ENCODE results near the gene XPNPEP3. TPM values are rescaled to one million over a fixed set of nuclear protein-coding genes. Genes with fewer than 3 reads are reported as not detected.

XPNPEP3 gene
- total RNA-seq, 1 experiment from 2014 or later = 39.9 TPM

DNA sequence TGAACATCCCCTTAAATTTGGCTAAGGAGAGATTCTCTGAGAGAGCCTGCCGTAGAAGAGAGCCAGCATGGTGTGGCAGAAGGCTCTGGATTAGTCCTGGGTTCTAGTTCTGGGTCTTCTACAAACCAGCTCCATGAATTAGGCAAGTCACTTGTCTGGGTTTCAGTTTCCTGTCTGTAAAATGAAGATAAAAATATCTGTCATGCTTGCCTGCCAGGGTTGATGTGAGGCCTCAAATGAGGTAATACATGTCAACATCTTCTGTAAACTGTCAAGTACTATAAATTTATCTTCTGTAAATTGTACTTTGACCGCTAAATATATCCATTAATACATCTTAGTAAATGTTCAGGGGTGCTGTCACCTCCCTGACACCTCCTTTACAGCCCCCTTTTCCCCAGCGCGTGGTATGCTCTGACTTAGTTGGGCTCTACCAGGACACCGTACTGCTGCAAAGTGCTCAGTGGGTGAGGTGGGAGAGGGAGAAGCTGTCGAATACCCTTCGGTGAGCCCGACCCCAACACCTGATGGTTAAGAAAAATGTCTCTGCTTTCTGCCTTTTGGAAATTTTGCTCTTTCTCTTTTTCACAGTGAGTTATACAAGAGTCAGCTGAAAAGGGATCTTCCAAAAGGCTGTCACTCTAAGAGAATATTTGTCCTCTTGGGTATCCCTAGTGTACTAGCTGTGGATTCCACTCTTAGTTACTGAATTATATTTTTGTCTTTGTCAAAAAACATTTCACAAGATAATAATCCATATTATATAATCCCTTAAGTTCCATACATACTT lies 109.2 kb downstream of the XPNPEP3 start:
- Mint-ChIP-seq H3K4me1 (ENCODE audit: low read depth, unreplicated experiment) (no peaks in the 10 kb centered on the region), H3K27me3 (ENCODE audit: unreplicated experiment) (no peaks in the 10 kb centered on the region), H3K9me3 (ENCODE audit: low read depth, unreplicated experiment) (no peaks in the 10 kb centered on the region), H3K4me3 (ENCODE audit: low read depth, unreplicated experiment) (no peak overlapping the region), H3K36me3 (ENCODE audit: insufficient read depth, unreplicated experiment) (peaks cover 54% of the 10 kb centered on the region), H3K27ac (ENCODE audit: unreplicated experiment) (no peak overlapping the region)
- no peak for DNase-seq
- no TSS peak for BruUV-seq (replicated peaks)
- CTCF ChIA-PET = interaction anchor here (0.6 to 0.7 kb wide), 3 partner anchors 104 to 453 kb away, joined by 3 read pairs; no protein-coding TSS in a partner anchor
- intact Hi-C loops (cut with micrococcal nuclease; ENCODE audit: unreplicated experiment) = no loop called here
- no peak for TF ChIP-seq CTCF (IDR thresholded peaks at IDR 0.05; ENCODE audit: unreplicated experiment)

GRCh38 chr22:40966726-40967085 lies 109.8 kb downstream of the XPNPEP3 start:
- TF ChIP-seq CTCF (IDR thresholded peaks at IDR 0.05; ENCODE audit: unreplicated experiment) = no peak
- no TSS peak for BruUV-seq (replicated peaks)
- Mint-ChIP-seq H3K4me1 (ENCODE audit: low read depth, unreplicated experiment) (no peaks in the 10 kb centered on the region), H3K36me3 (ENCODE audit: insufficient read depth, unreplicated experiment) (peaks cover 55% of the 10 kb centered on the region), H3K27ac (ENCODE audit: unreplicated experiment) (no peak overlapping the region), H3K9me3 (ENCODE audit: low read depth, unreplicated experiment) (no peaks in the 10 kb centered on the region), H3K27me3 (ENCODE audit: unreplicated experiment) (no peaks in the 10 kb centered on the region), H3K4me3 (ENCODE audit: low read depth, unreplicated experiment) (no peak overlapping the region)
- intact Hi-C loops (cut with micrococcal nuclease; ENCODE audit: unreplicated experiment) = no loop called here
- DNase-seq = no peak
- CTCF ChIA-PET = no interaction called here

GRCh38 chr22:40967111-40967760 lies 110.3 kb downstream of the XPNPEP3 start:
- no peaks in the 10 kb centered on the region for H3K4me1 Mint-ChIP-seq (ENCODE audit: low read depth, unreplicated experiment)
- CTCF ChIA-PET = no interaction called here
- peaks cover 59% of the 10 kb centered on the region for H3K36me3 Mint-ChIP-seq (ENCODE audit: insufficient read depth, unreplicated experiment)
- no peak for DNase-seq
- H3K27ac Mint-ChIP-seq (ENCODE audit: unreplicated experiment) = no peak overlapping the region
- no TSS peak for BruUV-seq (replicated peaks)
- intact Hi-C loops (cut with micrococcal nuclease; ENCODE audit: unreplicated experiment) = no loop called here
- no peak for TF ChIP-seq CTCF (IDR thresholded peaks at IDR 0.05; ENCODE audit: unreplicated experiment)
- H3K4me3 Mint-ChIP-seq (ENCODE audit: low read depth, unreplicated experiment) = no peak overlapping the region
- no peaks in the 10 kb centered on the region for H3K27me3 Mint-ChIP-seq (ENCODE audit: unreplicated experiment)
- no peaks in the 10 kb centered on the region for H3K9me3 Mint-ChIP-seq (ENCODE audit: low read depth, unreplicated experiment)

- no peak for DNase-seq
- H3K27ac Mint-ChIP-seq (ENCODE audit: unreplicated experiment) = no peak overlapping the region
- no peak overlapping the region for H3K4me3 Mint-ChIP-seq (ENCODE audit: low read depth, unreplicated experiment)
- no TSS peak for BruUV-seq (replicated peaks)
- H3K9me3 Mint-ChIP-seq (ENCODE audit: low read depth, unreplicated experiment) = no peaks in the 10 kb centered on the region
- H3K27me3 Mint-ChIP-seq (ENCODE audit: unreplicated experiment) = no peaks in the 10 kb centered on the region
- no peak for TF ChIP-seq CTCF (IDR thresholded peaks at IDR 0.05; ENCODE audit: unreplicated experiment)
- no peaks in the 10 kb centered on the region for H3K4me1 Mint-ChIP-seq (ENCODE audit: low read depth, unreplicated experiment)
- intact Hi-C loops (cut with micrococcal nuclease; ENCODE audit: unreplicated experiment) = no loop called here
- CTCF ChIA-PET = no interaction called here
- peaks cover 29% of the 10 kb centered on the region for H3K36me3 Mint-ChIP-seq (ENCODE audit: insufficient read depth, unreplicated experiment)
Observed at GRCh38 chr22:40972587-40972986, 115.6 kb downstream of the XPNPEP3 start.

Data from Calu3 (cell line).